ENCODE measurements around the gene NELFB.

GRCh38 chr9:137242269-137243203, 12.6 kb upstream of the NELFB start:
- TF ChIP-seq POLR2A (IDR thresholded peaks at IDR 0.05) (no peak), CTCF (IDR thresholded peaks at IDR 0.05) (no peak)

Data from suprapubic skin (tissue), 3 donors.